GM21360 (cell line): ENCODE data around the gene PCP4.
"Not testable (repeated sequence)": the region's sequence is repeated elsewhere in the genome, so short reads cannot be mapped to it uniquely, and the experiment has no call there.

Experiments used
- ATAC-seq: cut with Tn5 transposase; IDR thresholded peaks from one replicate; pipeline ENCODE4 v1.9.1; 2021; ENCODE audit warnings: mild to moderate bottlenecking, moderate library complexity; ENCODE audit not compliant: unreplicated experiment

The PCP4 gene

GRCh38 chr21:39863111-39863510, 4.1 kb upstream of the PCP4 start:
- ATAC-seq = no peak

- ATAC-seq = no peak
Measured at GRCh38 chr21:39866093-39866492, 1.1 kb upstream of the PCP4 start.

GRCh38 chr21:39869141-39869818, 2.0 kb downstream of the PCP4 start:
- no peak for ATAC-seq

- no peak for ATAC-seq
Measured at GRCh38 chr21:39873687-39874086, 6.4 kb downstream of the PCP4 start.

- no peak for ATAC-seq
Measured at GRCh38 chr21:39874206-39874605, 7.0 kb downstream of the PCP4 start.

- ATAC-seq = no peak
Measured at GRCh38 chr21:39874759-39875158, 7.5 kb downstream of the PCP4 start.

GRCh38 chr21:39881661-39882060, 14.4 kb downstream of the PCP4 start:
- ATAC-seq = no peak

GRCh38 chr21:39882151-39882838, 15.1 kb downstream of the PCP4 start:
- no peak for ATAC-seq

GRCh38 chr21:39882839-39883195, 15.6 kb downstream of the PCP4 start:
- ATAC-seq = no peak

- no peak for ATAC-seq
Measured at GRCh38 chr21:39885119-39885848, 18.0 kb downstream of the PCP4 start.

- ATAC-seq = no peak
Measured at GRCh38 chr21:39888848-39889247, 21.6 kb downstream of the PCP4 start.

GRCh38 chr21:39891111-39891510, 23.9 kb downstream of the PCP4 start:
- no peak for ATAC-seq

GRCh38 chr21:39891863-39892262, 24.6 kb downstream of the PCP4 start:
- not testable (repeated sequence) for ATAC-seq

GRCh38 chr21:39900491-39900890, 33.3 kb downstream of the PCP4 start:
- no peak for ATAC-seq

GRCh38 chr21:39900911-39901310, 33.7 kb downstream of the PCP4 start:
- no peak for ATAC-seq

GRCh38 chr21:39902986-39903385, 35.7 kb downstream of the PCP4 start:
- no peak for ATAC-seq

GRCh38 chr21:39904457-39904856, 37.2 kb downstream of the PCP4 start:
- no peak for ATAC-seq

GRCh38 chr21:39908265-39908923, 41.2 kb downstream of the PCP4 start:
- no peak for ATAC-seq

GRCh38 chr21:39911286-39912199, 44.3 kb downstream of the PCP4 start:
- no peak for ATAC-seq

- ATAC-seq = no peak
Measured at GRCh38 chr21:39913706-39914305, 46.6 kb downstream of the PCP4 start.
